Cardiac muscle cell (in vitro differentiated cells and primary cell): Measurements from ENCODE around the gene NOS2. TPM values are rescaled to one million over a fixed set of nuclear protein-coding genes. Genes with fewer than 3 reads are reported as not detected.
"Not testable (repeated sequence)": the region's sequence is repeated elsewhere in the genome, so short reads cannot be mapped to it uniquely, and the experiment has no call there.

Source experiments
- DNase-seq, 2 donors: peaks; one replicate each; pipeline versions ENCODE4 v3.0.0 to v3.0.0-alpha.2; 2010 to 2017; ENCODE audit warnings: low read depth in 1 of 2, low spot score in 1 of 2
- H3K27ac ChIP-seq: fragments of 200-600 bp; sonication (generic); 2 replicates; pipeline ENCODE4 v1.5.1; 2016
- H3K27me3 ChIP-seq: fragments of 200-600 bp; sonication (generic); 2 replicates; pipeline ENCODE4 v1.6.0; 2016; ENCODE audit warnings: control low read depth
- H3K36me3 ChIP-seq: fragments of 200-600 bp; sonication (generic); 2 replicates; pipeline ENCODE4 v1.5.1; 2016; ENCODE audit warnings: control low read depth
- H3K4me1 ChIP-seq: fragments of 200-600 bp; sonication (generic); 2 replicates; pipeline ENCODE4 v1.8.1; 2017; ENCODE audit warnings: low read depth, mild to moderate bottlenecking, mixed run types
- H3K4me3 ChIP-seq: fragments of 200-600 bp; sonication (generic); 2 replicates; pipeline ENCODE4 v1.5.1; 2016; ENCODE audit warnings: mild to moderate bottlenecking
- H3K9me3 ChIP-seq: fragments of 200-600 bp; sonication (generic); 2 replicates; pipeline ENCODE4 v1.5.1; 2017; ENCODE audit warnings: low read depth, mild to moderate bottlenecking, control low read depth
- polyA plus RNA-seq: library from polyadenylated mRNA; unstranded; fragments of >200 nt; fragmentation: Nextera tagmentation; extraction: Ambion mirVana; gene quantifications from 2 replicates; pipeline ENCODE4 v1.2.1, GENCODE V29; 2016
- total RNA-seq: library from RNA; depleted of rRNA; stranded (reverse); fragments of >200 nt; gene quantifications from 2 replicates; pipeline ENCODE4 v1.2.3, GENCODE V29; 2016
- TF ChIP-seq, protein P1 (sequence below): IDR thresholded peaks from 2 replicates; pipeline ENCODE4 v1.5.1; 2012; ENCODE audit warnings: low read depth, mild to moderate bottlenecking, low read length

The NOS2 gene
- total and polyA plus RNA-seq, 2 experiments from 2014 or later: 0.20 to 0.54 TPM

DNA sequence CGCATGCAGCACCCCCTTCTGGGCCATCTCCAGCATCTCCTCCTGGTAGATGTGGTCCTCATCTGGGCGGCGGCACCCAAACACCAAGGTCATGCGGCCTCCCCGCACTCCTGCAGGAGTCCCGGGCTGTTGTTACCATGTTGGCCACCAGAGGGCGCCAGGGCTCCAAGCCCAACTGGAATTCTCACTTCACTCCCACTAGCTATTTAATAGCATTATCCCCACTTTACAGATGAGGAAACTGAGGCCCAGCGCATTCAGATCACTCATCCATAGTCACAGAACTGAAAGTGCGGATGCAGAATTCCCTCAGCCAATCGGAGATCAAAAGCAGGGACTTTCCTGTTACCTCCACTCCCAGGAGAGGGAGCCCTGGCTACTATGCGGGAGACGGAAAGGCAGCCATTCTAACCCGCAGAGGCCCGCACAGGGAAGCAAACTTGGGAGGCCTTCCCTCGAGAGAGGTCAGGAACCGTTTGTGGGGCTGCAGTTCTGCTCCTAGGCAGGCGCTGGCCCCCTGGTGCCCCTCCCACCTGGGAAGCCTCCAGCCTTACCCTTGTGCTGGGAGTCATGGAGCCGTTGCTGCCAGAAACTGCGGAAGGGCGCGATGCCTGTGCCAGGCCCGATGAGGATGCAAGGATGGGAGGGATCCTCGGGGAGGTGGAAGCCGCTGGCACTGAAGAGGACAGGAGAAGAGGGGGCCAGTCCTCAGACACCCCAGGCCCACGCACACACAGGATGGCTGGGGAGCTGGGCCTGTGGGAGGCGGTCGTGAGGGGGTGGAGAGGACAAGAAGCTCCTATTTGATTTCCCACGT lies 40.1 kb downstream of the NOS2 start:
- Histone ChIP-seq H3K4me1 (no peaks in the 10 kb centered on the region), H3K36me3 (no peaks in the 10 kb centered on the region), H3K27me3 (no peaks in the 10 kb centered on the region), H3K9me3 (no peaks in the 10 kb centered on the region), H3K27ac (no peak overlapping the region), H3K4me3 (no peak overlapping the region)
- TF ChIP-seq, protein P1, sequence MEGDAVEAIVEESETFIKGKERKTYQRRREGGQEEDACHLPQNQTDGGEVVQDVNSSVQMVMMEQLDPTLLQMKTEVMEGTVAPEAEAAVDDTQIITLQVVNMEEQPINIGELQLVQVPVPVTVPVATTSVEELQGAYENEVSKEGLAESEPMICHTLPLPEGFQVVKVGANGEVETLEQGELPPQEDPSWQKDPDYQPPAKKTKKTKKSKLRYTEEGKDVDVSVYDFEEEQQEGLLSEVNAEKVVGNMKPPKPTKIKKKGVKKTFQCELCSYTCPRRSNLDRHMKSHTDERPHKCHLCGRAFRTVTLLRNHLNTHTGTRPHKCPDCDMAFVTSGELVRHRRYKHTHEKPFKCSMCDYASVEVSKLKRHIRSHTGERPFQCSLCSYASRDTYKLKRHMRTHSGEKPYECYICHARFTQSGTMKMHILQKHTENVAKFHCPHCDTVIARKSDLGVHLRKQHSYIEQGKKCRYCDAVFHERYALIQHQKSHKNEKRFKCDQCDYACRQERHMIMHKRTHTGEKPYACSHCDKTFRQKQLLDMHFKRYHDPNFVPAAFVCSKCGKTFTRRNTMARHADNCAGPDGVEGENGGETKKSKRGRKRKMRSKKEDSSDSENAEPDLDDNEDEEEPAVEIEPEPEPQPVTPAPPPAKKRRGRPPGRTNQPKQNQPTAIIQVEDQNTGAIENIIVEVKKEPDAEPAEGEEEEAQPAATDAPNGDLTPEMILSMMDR: peak; percentile 89
- DNase-seq: peak; percentile 48 to 61

DNA sequence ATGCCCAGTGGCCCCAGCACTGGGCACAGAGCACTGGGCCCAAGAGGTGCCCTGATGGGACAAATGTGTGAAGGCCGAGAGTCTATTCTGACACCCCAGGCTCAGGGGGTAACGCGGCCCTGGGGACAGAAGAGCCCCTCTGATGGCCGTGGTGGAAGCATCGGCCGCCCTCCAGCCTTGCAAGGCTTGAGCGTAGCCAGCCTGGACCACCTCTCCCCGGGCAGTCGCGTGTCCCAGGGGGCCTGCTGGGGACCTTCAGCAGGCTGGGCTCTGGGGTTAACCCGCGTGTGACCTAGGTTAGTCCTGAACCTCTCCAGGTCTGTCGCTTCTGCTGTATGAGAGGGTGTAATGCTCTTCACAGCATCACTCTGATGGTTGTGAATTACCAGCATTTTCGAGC lies 40.8 kb downstream of the NOS2 start:
- H3K4me3 ChIP-seq: no peak overlapping the region
- no peaks in the 10 kb centered on the region for H3K9me3 ChIP-seq
- no peak overlapping the region for H3K27ac ChIP-seq
- H3K27me3 ChIP-seq: no peaks in the 10 kb centered on the region
- H3K4me1 ChIP-seq: no peaks in the 10 kb centered on the region
- TF ChIP-seq, protein P1: no peak
- DNase-seq: no peak
- H3K36me3 ChIP-seq: no peaks in the 10 kb centered on the region

DNA sequence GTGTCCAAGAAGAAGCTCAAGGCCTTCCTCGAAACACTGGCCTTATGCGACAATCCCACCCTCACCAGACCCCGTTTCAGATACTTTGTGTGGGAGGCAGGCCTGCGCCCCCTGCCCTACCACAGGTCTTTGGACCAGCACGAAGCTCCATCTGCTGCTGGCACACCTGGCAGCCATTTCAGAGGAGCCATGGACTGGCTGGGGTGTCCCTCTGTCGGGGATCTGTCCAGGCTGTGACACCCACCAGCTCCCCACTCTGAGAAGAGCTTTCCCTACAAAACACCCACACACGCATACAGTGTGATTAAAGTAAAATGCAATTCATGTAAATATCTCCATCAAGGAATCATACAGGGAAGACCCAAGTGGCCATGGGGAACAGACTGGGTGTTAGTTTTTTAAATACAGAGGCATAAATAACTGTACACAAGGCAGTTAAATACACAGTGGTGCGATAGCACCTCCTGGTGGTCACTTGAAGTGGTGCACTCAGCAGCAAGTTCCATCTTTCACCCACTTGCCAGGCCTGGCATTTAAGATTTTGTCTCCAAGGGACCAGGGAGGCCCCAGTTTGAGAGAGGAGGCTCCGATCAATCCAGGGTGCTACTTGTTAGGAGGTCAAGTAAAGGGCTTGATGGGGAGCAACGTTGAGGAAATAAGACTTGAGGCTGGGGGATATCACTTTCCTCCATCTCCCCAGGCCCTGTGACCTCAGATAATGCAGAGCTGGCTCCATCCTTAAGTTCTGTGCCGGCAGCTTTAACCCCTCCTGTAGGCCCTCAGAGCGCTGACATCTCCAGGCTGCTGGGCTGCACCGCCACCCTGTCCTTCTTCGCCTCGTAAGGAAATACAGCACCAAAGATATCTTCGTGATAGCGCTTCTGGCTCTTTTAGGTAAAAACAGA lies 43.6 kb downstream of the NOS2 start:
- Histone ChIP-seq H3K4me1 (no peaks in the 10 kb centered on the region), H3K36me3 (no peaks in the 10 kb centered on the region), H3K9me3 (no peaks in the 10 kb centered on the region), H3K4me3 (no peak overlapping the region), H3K27ac (no peak overlapping the region), H3K27me3 (no peaks in the 10 kb centered on the region)
- DNase-seq: peak; percentile 62 to 69
- TF ChIP-seq, protein P1: peak; percentile 83

DNA sequence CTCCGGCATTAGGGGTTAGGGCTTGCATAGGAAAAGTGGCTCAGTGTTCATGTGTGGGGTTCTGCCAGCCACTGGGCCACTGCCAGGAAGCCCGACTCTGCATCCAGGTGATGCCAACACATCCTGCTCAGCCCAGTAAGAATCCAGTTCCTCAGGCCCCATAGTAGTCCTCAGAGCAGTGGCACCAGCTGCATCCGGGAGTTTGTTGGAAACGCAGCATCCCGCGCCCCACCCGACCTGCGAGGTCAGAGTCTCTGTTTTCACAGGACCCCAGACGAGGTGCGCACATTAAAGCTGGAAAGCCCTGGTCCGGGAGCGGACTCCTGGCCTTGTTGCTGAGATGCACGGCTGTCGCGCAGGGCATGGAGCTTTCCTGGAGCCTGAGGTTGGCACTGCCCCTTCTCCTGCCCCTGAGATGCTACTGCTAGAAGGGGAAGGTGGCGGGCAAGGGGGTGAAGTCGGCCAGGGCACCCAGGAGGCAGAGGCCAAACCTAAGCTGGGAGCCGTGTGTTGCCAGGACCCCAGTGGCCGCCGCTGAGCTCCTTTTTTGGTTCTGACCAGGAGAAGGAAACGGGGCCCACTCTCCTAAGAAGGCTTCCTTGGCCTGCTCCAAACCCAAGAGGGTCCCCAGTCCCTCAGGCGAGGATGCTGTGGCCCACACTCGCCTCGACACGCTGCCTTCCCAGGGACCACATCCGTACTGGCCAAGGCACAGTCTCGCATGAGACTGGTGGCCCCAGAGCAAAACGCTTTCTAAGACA lies 44.4 kb downstream of the NOS2 start:
- TF ChIP-seq, protein P1: no peak

DNA sequence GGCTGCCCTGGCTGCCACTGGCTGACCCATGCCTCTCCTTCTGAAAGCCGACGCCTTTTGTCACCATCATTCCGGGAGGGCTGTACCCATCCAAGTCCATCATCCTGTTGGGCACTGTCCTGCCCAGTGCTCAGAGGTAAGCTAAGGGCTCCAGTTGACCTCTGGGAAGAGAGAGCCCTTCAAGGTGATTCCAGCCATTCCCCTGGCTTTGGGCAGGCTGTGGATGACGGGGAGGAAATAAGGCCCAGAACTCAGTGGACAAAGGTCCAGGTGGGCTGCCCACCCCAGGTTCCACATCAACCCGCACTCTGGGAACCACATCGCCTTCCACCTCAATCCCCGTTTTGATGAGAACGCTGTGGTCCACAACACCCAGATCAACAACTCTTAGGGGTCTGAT lies 45.8 kb downstream of the NOS2 start:
- H3K9me3 ChIP-seq: no peaks in the 10 kb centered on the region
- no peaks in the 10 kb centered on the region for H3K27me3 ChIP-seq
- no peak for DNase-seq
- no peaks in the 10 kb centered on the region for H3K36me3 ChIP-seq
- TF ChIP-seq, protein P1: no peak
- no peaks in the 10 kb centered on the region for H3K4me1 ChIP-seq
- H3K4me3 ChIP-seq: no peak overlapping the region
- no peak overlapping the region for H3K27ac ChIP-seq

More for the DNA sequence above, 44.4 kb downstream of the NOS2 start:
- DNase-seq: no peak
- H3K27ac ChIP-seq: no peak overlapping the region
- no peak overlapping the region for H3K4me3 ChIP-seq
- H3K36me3 ChIP-seq: no peaks in the 10 kb centered on the region
- H3K4me1 ChIP-seq: no peaks in the 10 kb centered on the region
- H3K27me3 ChIP-seq: no peaks in the 10 kb centered on the region
- H3K9me3 ChIP-seq: no peaks in the 10 kb centered on the region

DNA sequence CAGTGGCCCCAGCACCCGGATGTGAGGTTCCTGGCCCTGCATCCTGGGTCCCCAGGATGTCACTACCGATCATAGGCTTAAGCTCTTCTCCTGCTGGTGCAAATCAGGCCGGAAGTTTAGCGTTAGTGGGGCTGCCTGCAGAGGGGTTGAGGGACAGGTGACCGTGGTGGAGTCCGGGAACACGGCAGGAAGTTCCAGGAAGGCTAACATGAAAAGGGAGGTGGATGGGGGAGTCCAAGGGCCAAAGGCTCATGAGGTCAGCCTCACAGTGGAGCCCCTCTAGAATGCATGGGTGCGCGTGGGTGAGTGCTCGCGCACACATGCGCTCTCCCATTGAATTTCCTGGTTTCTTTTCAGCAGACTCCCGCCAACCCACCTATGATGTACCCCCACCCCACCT lies 46.6 kb downstream of the NOS2 start:
- H3K4me3 ChIP-seq, H3K36me3 ChIP-seq, H3K9me3 ChIP-seq, H3K4me1 ChIP-seq, H3K27me3 ChIP-seq, DNase-seq, H3K27ac ChIP-seq: not testable (repeated sequence)

DNA sequence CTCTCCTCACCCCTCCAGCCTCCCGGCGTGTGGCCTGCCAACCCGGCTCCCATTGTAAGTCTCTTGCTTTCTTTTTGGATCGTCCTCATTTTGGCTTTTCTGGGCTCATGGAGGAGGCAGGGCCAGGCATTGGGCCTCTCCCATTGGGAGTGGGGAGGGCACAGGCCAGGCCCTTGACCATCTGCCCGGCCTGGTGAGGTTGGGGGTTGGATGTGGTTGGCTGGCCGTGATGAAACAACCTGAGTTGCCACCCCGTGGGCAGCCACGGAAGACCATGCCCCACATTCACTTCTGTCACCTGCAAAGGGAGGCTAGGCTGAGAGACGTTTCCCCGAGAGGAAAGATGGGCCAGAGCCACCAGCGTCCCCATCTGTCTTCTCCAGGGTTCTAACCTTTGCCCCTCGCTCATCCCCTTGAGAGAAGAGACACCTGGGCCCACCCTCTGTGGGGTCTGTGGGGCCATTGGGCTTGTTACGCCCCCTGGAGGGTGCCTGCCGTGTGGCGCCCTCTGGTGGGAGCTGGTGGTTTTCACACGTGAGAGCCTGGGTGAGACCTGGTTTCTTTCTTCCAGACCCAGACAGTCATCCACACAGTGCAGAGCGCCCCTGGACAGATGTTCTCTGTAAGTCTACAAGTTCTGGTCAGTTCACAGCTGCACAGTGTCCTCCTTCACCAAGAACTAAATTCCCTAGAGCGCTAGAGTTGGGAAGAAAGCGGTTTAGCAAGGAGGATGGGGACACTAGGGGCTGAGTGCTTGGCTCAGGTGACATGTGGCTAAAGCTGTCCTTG lies 47.3 kb downstream of the NOS2 start:
- H3K4me1 ChIP-seq, DNase-seq, H3K27ac ChIP-seq, H3K9me3 ChIP-seq, H3K27me3 ChIP-seq, H3K36me3 ChIP-seq, H3K4me3 ChIP-seq: not testable (repeated sequence)
